CD4-positive, alpha-beta T cell treated with Interleukin-10 for 1 hour (primary cell): ENCODE results near the gene PUM1.

Experiments used
- DNase-seq: peaks from one replicate; pipeline ENCODE4 v3.0.0-alpha.2; 2020

Gene PUM1

DNA sequence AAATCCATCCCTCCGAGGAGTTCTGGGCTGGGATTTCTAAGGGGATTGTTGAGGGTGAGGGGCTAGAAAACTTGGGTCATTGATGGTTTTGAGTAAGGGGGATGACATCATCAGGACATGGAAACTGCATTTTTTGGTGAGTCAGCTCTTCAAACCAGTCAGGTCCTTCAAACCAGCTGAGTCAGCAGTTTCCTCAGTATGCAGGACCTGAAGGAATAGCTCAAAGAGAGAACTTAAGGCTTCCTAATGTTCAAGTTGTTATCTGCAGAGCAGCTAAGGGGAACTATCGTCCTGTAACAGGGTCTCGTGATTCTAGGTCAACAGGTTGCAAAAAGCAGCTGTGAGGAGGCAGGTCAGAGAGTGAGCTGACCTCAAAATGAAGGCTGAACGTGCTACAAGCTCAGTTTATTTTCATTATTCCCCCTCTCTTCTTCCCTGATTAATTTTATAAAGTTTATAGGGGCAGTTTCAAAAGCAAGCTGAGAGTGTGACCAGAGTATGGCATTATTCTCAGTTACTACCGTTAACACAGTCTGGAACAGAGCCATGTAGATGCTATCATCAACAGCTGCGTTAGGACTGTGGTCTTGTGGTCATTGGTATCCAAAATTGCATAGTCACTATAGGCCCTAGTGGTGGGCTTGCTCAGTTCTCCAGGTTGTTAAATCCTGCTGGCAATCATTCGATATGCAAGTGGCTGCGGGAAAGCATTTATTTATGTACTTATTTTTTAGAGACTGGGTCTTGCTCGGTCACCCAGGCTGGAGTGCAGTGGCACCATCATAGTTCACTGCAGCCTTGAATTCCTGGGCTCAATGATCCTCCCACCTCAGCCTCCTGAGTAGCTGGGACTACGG lies 146.3 kb downstream of the PUM1 start:
- DNase-seq, result no peak

DNA sequence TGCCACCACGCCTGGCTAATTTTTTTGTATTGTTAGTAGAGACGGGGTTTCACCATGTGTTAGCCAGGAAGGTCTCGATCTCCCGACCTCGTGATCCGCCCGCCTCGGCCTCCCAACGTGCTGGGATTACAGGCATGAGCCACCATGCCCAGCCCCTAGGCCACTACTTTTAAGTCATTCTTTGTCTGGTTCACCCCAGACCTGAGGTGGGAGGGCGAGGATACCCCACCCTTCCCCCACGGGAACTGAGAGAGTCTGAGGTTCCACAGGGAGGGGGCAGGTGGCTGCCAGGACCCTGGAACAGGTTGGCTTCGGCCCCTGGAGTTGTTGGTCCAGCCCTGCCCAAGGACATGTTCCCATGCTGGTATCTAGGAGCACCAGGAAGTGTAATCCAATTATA lies 149.2 kb downstream of the PUM1 start:
- DNase-seq, result no peak

DNA sequence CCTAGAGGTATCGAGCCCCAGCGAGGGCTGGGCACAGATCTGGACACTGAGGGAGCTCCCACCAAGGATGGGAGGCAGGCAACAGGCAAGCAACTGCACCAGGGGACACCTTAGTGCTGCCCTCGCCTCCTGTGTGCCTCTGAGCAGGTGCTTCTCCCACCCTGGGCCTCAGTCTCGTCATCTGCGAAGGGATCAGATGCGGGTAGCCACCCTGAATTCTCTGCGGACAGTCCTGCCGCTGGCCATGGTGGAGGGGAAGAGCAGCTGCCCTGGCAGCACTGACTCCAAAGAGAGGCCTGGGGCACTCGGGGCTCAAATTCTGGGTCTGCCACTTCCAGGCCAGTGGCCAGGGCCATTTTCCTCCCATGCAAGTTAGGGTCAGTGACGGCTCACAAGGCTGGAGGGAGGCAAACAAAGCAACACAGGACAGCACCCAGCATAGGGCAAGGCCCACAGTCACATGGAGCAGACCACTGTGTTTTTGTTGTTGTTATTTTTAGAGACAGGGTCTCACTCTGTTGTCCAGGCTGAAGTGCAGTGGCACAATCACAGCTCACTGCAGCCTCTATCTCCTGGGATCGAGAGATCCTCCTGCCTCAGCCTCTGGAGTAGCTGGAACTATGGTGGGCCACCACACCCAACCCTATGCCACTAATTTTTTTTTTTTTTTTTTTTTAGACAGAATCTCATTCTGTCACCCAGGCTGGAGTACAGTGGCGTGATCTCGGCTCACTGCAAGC lies 149.9 kb downstream of the PUM1 start:
- no peak for DNase-seq

DNA sequence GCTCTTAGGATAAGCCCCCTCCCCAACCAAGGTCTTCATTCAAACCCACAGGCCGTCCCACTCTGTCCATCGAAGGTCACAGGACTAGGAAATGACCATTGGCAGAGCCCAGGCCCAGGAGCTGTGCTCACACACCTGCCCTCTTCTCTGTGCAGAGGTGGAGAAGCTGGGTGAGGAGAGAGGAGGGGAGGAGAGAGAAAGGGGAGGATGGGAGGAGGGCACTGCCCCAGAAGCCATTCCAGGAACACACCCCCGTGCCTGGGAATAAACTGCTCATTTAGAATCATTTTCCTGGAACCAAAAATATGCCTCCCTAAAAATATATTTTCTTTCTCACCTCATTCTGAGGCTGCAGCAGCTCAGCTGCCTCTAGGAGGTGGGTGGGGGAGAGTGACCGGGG lies 150.6 kb downstream of the PUM1 start:
- DNase-seq, result no peak

- no peak for DNase-seq
Measured at GRCh38 chr1:30914587-30914922, 151.0 kb downstream of the PUM1 start.

- no peak for DNase-seq
Measured at GRCh38 chr1:30912913-30913652, 152.4 kb downstream of the PUM1 start.

GRCh38 chr1:30912224-30912623 lies 153.3 kb downstream of the PUM1 start:
- no peak for DNase-seq

DNA sequence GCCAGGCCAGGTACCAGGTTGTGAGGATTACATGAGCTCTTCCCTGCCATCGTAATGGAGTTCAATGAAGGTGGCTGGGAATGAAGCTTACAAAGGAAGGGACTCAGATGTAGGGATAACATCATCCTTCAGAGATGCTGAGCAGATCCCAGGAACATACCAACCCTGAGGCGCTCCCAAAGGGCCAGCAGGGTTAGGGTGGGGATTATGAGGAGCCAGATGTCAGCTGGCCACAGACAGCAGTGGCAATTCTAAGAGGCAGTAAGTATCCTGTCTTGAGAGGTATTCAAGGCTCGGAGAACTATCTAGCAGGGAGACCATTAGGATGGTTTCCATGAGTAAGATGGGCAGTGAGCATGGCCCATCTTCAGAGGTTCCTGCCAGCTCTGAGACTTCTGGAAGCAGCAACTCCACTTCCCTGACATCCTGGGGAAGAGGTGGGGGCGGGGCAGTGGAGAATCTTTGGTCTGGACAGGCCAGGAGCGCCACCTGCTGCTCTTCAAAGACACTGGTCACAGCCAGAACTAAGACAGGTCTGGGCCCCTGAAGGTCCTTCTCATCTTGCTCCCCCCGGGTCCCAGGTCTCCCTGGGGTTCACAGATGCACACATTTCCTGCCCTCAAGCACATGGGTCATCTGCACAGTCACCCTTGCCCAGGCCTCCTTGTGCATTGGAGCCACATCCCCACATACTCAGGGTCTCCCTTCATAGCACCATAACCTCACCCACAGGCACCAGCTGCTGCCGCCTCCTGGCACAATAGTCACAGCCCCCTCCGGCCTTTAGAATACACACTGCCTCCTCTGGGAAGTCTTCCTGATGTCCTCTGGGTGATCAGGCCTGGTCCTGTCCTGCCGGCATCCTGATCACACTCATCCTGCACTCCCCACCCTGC lies 154.2 kb downstream of the PUM1 start:
- peak; percentile 47 for DNase-seq

DNA sequence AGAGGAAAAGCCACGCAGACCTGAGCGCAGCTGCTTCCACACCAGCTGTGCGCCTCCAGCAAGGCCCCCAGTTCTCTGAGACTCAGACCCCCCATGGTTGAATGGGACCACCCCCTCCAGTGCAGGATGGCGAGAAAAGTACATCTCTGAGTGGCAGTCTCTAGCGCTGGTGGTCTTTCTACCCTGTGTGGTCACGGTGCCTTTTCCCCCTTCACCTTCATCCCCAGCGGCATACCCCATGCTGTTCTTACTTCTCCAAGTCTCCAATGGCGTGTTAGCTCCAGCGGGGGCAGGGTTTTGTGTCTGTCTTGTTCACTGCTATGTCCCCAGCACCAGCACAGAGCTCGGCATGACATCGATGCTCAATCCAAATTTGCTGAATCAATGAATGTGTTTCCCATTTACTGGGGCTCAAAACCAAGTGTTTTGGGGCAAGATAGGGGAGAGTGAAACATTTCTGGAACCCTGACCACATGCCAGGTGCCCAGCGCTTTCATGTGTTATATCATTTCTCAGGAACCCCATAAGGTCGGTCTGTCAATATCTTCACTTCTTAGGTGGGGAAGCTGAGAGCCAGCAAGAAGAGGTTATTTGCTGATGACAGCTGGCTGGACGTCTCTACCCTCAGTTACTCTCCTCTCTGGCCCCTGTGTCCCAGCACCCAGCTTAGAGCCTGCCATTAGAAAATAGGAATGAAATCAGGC lies 156.0 kb downstream of the PUM1 start:
- no peak for DNase-seq

DNA sequence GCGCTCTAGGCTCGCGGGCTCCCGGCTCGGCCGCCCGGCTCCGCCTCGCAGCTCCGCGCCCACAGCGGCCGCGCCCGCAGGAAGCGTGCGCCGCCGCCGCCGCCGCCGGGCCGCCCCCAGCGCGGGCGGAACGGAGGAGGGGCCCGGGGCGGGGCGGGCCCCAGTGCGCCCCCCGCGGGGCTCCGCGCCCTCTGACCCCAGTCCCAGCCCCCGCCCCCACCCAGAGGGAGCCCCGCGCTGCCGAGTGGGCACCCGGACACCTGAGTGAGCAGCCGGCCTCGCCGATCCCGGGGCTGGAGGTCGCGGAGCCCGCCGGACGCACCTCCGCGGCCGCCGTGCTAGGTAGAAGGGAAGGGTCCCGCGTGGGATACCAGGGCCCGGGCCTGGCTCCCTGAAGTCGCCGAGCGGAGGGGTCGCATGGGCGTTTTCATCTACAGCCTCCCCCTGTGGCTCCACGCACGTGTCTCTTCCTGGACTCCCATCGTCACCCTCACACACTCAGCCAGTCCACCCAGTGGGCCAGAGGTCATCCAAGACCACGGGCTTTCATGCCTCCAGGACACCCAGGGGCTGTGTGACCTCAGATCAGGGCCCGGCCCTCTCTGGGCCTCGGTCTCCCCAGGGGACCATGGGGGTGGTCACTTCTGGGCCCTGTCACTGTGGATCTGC lies 156.7 kb downstream of the PUM1 start, which contains the start of gene SDC3:
SDC3 (minus strand) TSS at position 63 of the 669 bp plus-strand sequence. CDS start 172 bp downstream, outside the sequence.
- peak; percentile 15 for DNase-seq

DNA sequence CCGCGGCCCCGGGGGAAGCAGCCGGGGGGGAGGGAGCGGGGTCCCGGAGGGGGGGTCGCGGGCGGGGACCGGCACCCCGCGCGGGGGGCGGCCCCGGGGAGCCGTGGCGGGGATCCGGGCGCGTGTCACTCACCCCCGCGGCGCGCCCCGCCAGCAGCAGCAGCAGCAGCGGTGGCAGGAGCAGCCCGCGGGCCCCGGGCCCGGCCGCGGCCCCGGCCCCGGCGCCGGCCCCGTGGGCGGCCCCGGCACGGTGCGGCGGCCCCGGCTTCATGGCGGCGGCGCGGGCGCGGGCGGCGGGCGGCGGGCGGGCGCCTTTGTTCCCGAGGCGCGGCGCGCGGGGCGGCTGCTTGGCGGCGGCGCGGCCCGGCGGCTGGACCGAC lies 157.2 kb downstream of the PUM1 start:
- DNase-seq, result no peak

- no peak for DNase-seq
Measured at GRCh38 chr1:30907481-30908315, 157.8 kb downstream of the PUM1 start.

- DNase-seq, result no peak
Measured at GRCh38 chr1:30906631-30907441, 158.7 kb downstream of the PUM1 start.

DNA sequence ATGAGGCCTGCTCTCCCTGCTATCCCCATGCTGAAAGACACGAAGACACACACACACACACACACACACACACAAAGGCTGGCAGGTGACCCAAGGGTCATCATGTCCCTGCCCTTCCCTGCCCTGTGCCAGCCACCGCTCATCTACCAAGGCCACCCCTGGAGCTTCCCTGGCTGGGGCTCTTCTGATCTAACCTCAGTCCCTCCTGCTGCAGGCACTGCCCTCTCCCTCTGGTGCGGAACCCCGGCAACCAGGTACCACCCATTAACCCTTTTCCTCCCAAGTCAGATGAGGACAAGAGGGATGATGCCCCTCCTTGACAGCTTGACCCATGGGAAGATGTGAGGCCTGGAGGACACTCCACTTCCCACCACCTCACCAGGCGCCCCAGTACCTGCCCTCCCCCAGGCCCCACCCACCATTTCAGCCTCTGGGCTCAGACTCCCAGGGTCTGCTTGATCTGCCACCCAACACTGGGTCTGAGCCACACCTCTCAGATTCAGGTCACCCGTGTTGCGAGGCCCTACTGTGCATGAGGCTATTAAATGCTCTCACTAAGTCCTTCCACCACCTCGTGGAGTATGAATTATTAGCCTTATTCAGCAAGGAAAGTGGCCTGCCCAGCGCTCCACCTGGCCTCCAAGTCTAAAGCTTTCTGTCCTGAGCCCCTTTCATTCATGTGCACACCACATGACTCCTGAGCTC lies 159.4 kb downstream of the PUM1 start:
- DNase-seq, result no peak

GRCh38 chr1:30905403-30905802 lies 160.1 kb downstream of the PUM1 start:
- DNase-seq, result no peak

DNA sequence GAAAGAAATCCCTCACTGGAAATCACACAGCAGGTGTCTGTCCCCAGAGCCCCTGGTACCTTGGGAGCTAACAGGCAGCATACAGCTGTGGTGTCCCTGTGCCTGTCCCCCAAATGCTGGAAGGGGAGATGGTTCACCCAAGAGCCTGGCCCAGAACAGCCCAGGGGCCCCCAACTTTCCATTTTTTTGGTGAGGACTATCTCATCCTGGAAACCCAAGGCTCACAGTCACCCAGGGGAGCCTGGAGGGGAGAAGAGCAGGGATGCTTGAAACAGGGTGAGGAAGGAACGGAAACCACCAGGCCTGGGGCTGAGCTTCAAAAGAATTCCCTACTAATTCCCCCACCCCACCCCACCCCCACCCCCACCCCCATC lies 160.6 kb downstream of the PUM1 start:
- DNase-seq, result no peak

GRCh38 chr1:30904191-30904961 lies 161.1 kb downstream of the PUM1 start:
- DNase-seq, result no peak
